NT2/D1 (cell line): ENCODE results near the gene SFR1.

Experiments used
- SUZ12 ChIP-seq: IDR thresholded peaks from 2 replicates; pipeline ENCODE4 v1.6.1; 2011; ENCODE audit not compliant: insufficient read length, insufficient read depth; ENCODE audit errors: extremely low read depth
- YY1 ChIP-seq: IDR thresholded peaks from 2 replicates; pipeline ENCODE4 v1.6.1; 2011; ENCODE audit not compliant: insufficient read length, insufficient read depth
- ZNF274 ChIP-seq: IDR thresholded peaks from 2 replicates; pipeline ENCODE4 v1.6.1; 2011; ENCODE audit warnings: mild to moderate bottlenecking, low read depth, low read length

GRCh38 chr10:104098358-104098925 is 23.5 kb upstream of the SFR1 start:
- no peak for TF ChIP-seq ZNF274
- no peak for TF ChIP-seq YY1
- TF ChIP-seq SUZ12, result no peak
